HEK293T (cell line): ENCODE measurements around the gene CDC37L1.

Experiments used
- FOXK2 ChIP-seq: fragments of 450-650 bp; IDR thresholded peaks from 2 replicates; pipeline ENCODE4 v1.6.1; 2016; ENCODE audit warnings: mild to moderate bottlenecking
- FOXM1 ChIP-seq: fragments of 450-650 bp; IDR thresholded peaks from 2 replicates; pipeline ENCODE4 v1.6.1; 2017; ENCODE audit warnings: mild to moderate bottlenecking, borderline replicate concordance
- L3MBTL2 ChIP-seq: fragments of 450-650 bp; conservative IDR thresholded peaks from 2 replicates; pipeline ENCODE4 v1.6.1; 2016; ENCODE audit warnings: mild to moderate bottlenecking
- NFRKB ChIP-seq: fragments of 450-650 bp; IDR thresholded peaks from 2 replicates; pipeline ENCODE4 v1.6.1; 2016; ENCODE audit warnings: mild to moderate bottlenecking, moderate library complexity
- SP1 ChIP-seq: fragments of 450-650 bp; IDR thresholded peaks from 2 replicates; pipeline ENCODE4 v1.6.1; 2017

- no peak for TF ChIP-seq FOXK2
- no peak for TF ChIP-seq FOXM1
- TF ChIP-seq L3MBTL2, result no peak
- TF ChIP-seq SP1, result no peak
- no peak for TF ChIP-seq NFRKB
Observed at GRCh38 chr9:4756420-4756819, 77.1 kb downstream of the CDC37L1 start.
